ENCODE data around the gene PTPRK.
A peak's percentile ranks its signal among the peaks of the same experiment; 100 is the strongest.

The PTPRK gene

DNA sequence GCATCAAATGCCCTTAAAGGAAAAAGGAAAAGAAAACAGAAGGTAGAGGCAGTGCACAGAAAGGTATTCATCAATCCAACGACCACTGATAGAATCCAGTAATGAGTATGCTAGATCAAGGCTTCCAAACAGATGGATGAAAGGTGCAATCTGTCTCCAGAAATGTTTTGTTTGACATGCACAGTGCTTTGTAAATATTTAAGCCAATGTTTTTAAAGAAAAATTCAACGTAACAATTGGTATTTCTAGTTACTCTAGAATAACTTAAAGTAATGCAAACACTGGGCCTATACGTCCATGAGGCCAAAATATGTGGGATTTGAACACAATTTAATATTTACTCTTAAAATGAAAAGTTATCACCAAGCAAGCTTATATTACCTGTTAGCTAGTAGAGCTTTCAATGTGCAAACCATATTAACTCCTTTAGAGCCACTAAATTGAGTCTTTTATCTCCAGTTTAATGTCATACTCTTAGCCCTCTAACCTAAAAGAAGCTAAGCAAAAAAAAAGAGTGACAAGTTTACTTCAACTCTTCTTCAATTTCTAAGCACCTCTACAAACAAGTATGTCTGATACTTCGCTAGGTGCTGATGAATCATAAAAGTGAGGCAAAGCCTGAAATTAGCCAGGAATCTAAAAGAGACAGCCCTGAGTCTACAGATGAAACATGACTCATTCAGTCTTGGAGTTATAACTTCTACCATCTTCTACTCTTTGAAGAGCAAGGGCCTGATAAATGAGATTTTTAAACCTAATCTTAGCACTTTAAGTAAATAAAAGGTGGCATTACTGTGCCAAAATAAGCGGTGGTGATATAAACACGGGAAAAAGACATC is 169.8 kb downstream of the PTPRK start:
- no peak for DNase-seq (ENCODE audit: low read depth, low spot score)

DNA sequence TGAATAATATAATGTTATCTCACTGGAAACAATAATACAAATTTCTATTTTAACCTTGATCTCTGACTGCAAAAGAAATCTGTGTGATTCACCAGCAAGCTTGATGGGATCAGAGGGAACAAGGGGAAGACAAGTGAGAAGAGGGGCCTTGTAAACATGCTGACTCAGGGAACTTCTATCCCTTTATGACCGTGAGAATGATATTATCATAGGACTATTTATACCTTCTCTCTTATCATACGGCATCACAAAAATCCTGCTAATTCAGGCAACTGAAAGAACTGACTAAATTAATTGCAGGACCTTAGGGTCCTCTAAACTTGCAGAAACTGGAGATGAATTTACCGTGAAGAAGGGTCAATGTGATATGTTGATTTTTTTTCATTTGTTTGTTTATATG is 173.3 kb downstream of the PTPRK start:
- no peak for DNase-seq (ENCODE audit: low read depth, low spot score)

DNA sequence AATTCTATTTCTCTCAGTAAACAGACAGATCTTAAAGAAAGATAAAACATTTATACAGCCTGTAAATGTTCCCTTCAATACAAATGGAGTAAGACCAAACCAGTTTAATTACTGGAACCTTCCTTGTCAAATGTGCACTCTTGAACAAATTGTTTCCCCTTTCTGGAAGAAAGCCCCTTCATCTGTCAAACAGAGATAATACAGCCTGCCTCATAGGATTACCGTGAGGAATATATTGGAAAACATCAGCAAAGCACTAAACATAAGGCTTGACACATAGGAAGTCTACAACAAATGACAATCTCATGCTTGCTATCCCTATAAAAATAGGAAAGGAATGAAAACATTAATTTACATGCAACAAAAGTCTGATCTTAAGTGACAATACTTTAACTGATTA is 173.8 kb downstream of the PTPRK start:
- DNase-seq (ENCODE audit: low read depth, low spot score) = no peak

DNA sequence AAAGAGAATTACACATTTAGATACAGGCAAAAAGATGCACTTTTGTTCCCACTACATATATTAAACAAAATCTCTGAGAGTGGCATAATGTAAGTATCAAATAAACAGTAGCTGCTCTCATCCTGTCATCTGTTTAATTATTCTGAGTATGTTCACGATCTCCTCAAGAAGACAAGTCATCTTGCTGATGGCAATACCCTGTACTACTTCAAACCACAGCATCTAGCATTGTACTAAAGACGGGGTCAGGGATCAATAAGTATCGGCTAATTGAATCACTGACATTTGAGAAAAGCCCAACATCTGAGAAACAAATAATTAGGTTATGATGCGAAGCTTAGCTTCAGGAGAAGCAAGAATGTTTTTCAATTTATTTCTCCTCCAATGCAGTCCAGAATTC is 175.1 kb downstream of the PTPRK start:
- no peak for DNase-seq (ENCODE audit: low read depth, low spot score)

DNA sequence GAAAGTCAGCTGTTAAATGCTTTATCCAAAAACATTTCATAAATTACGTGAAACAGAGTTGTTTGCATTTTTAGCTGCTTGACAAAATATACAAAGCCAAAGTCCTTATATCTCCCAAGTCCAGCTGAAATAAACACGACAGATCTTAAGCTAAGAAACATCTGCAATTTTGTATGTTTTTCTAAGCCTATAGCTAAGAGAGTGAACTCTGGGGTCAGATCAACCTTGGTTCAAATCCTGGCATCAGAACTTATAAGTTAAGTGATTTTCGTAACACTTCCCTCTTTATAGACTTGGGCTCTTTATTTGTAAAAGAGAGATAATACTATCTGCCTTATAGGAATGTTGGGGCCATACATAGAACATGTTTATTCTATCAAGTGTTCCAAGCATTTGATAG is 176.7 kb downstream of the PTPRK start:
- no peak for DNase-seq (ENCODE audit: low read depth, low spot score)

DNA sequence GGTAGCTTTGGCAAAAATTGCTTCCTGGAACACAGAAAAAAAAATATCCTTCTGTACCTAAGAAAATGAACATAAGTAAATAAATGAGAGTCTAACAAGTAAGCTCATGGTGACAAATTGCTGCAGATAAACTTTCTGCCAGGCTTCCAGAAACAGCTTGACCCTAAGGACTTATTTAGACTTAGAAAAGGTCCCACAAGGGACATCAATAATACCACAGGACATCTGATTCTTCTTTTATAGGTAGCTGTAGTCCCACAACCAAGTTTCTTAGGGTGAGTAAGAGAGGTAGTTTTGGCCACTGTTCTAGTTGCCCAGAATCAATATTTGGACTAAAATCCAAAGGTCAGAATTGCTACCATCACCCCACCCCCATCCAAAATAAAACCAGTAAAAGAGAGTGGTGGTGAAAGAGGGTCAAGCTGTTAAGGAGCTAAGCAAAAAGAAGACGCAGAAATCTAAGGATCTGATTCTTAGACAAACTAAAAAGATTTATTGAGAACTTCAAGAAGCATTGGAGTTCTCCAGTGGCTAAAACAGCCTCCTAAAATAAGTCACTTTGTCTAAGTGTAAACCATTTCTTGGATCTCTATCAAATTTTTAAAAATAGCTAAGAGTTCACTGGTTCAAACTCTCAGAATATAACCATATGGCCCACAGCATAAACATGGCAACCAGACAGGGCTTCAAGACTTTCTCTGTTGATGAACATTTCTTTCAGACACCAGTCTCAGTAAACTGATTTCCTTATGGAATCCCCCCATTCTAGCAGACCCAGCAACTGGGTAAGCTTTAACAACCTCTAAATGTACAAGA is 180.6 kb downstream of the PTPRK start:
- no peak for DNase-seq (ENCODE audit: low read depth, low spot score)

DNA sequence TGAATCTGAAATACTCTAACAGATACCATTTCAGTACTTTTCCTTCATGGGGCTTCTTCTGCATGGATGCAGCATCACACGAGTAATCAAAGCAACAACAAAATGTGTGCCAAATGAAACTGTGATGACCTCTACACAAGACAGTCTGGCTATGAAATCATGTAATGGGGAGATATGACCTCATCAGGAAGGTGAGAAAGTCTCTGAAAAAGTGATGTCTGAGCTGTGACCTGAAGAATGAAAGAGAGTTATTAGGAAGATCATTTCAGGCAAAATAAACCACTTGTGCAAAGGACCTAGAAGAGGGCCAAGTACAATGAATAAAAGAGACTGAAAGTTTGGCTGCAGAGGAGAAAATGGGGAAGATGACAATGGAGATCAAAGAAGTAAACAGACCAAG is 182.8 kb downstream of the PTPRK start:
- no peak for DNase-seq (ENCODE audit: low read depth, low spot score)

DNA sequence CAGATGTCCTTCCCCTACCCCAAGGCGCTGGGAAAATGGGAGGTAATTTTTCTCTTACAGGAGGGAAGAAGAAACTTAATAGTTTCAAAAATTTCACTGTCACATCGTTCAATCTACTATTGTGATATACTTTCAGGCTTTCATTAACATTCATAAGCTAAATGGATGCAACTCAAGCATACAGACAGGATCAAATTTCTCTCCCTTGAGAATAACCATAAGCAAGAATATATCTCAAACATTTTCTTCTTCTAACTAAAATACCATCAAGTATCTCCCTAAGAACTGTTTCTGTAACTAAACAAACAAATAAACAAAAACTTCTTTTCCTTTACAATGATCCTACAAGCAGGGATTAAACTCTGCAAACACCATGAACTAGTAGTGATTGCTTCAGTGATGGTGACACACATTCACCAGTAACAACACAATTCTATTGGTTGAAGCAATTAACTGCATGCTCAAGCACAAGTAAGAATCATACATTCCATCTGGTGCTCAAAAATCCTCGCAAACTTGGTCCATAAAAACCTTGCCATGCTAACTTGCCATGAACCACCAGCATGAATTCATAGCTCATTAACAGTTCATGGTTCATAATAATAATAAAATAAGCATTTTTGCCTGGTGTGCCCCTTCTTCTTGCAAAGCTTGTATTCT is 183.8 kb downstream of the PTPRK start:
- no peak for DNase-seq (ENCODE audit: low read depth, low spot score)

DNA sequence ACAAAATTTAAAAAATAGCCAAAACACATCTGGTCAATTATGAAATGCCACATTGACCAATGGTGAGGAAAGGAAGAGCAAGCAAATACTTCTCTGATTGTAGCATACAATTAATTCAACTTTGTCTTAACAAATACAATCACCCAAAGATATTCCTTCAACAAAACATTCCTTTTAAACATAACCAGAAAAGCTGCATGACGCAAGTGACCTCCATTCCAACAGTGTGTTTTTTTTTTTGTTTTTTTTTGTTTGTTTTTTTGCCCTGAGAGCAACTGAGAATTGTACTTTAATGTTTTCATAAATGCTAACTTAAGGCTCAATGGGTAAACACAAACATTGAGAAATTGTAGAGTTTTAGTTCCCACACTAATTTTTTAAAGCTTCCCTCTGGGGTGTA is 184.4 kb downstream of the PTPRK start:
- DNase-seq (ENCODE audit: low read depth, low spot score) = peak; percentile 31

DNA sequence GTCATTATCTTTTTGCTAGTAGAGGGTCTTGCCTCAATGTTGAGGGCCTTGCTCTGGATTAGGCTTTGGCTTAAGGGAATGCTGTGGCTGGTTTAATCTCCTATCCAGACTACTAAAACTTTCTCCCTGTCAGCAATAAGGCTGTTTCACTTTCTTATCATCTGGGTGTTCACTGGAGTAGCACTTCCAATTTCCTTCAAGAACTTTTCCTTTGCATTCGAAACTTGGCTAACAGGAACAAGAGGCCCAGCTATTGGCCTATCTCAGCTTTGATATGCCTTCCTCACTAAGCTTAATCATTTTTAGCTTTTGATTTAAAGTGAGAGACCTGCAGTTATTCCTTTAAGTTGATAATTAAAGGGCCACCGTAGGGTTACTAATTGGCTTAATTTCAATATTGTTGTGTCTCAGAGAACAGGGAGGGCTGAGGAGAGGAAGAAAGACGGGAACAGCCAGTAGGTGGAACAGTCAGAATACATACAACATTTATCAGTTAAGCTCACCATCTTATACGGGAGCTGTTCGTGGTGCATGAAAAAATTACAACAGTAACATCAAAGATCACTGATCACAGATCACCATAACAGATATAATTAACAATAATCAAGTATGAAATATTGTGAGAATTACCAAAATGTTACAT is 186.7 kb downstream of the PTPRK start:
- DNase-seq (ENCODE audit: low read depth, low spot score) = no peak

DNA sequence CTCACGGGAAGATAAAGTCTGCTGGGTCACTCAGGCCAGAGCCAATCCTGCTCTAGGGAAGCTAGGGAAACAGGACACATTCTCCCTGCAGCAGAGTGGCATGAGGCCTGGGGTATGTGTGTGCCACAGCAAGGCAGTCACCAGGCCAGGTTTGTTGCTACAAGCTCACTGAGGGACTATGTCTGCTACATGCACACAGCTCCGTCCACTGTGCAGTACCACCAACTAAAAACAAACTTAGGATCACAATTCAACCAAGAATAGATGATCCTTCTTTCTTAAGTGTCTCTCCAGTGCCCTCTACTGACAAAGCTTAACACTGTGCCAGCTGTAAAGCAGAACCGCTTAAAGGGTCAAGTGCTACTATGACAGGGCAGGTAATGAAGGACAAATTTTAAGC is 192.5 kb downstream of the PTPRK start:
- DNase-seq (ENCODE audit: low read depth, low spot score) = no peak

DNA sequence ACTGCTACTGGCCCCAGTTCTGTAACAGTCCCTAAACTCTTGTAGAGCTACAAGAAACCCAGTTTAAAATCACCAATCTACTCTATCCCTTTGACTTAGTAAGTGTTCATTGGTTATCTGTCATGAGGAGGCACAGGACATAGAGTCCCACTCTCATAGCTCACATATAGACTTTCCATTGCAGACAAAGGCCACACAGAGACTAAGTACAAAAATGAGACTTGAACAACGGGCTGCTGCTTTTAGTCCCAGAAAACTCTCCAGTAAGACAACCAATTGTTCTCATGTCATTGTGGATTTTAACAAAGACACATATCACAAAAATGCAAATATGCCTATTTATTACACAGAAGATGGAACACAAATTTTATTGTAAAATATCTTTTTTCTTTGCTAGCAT is 197.4 kb downstream of the PTPRK start:
- DNase-seq (ENCODE audit: low read depth, low spot score) = no peak

DNA sequence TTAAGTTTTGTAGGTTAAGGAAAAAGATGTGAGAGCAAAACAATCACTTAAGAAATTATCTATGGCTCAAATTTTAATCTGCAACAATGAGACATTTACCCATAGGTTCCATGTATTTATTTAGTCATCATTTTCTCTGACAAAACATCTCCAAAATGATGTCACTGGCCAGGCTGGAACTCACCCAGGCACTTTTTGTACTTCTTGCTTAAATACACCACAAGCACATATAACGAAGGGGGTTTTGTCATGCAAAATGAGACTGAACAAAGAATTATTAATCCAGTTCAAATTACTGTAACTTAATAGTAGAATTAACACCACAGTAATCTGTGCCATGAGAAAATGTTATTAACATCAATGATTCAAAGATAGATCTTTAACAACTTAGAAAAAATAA is 200.5 kb downstream of the PTPRK start:
- DNase-seq (ENCODE audit: low read depth, low spot score) = no peak

DNA sequence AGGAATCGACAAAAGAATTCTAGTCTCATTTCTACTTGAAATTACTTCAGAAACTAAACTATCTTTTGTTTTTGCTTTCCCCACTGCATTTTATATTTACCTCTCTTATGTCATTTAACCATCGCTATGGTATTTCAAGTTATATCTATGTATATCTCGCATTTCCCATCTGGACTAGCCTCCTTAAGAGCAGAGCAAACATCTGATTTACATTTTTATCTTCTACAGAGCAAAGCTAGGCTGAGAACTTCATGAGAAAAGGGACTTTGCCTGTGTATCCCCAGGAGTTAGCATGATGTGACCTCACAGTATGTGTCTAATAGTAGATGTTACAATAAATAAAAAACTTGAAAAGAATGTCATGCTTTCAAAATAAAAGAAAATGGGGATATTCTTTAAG is 201.2 kb downstream of the PTPRK start:
- DNase-seq (ENCODE audit: low read depth, low spot score) = no peak

DNA sequence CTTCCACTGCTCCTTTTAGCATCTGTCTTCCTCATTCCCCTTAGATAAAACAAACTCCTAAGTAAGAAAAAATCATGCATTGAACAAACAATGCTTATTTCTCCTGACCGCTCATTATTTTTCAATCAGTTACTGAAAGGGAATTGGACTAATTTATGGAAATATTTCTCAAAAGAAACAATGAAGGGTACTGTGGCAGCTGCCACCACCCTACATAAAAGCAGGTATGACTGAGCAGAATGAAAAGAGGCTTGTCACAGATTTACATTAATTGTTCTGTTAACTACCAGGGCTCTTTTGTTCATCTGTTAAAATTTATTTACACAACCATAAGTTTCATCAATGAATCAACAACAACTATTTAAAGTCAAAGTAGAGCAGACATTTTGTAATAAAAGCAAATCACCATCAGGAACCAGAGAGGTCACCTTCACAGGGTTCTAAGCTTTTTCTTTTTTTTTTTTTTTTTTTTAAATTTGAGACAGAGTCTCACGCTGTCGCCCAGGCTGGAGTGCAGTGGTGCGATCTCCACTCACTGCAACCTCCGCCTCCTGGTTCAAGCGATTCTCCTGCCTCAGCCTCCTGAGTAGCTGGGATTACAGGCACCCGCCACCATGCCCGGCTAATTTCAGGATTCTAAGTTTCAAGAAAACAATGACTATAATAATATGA is 204.0 kb downstream of the PTPRK start:
- no peak for DNase-seq (ENCODE audit: low read depth, low spot score)

DNA sequence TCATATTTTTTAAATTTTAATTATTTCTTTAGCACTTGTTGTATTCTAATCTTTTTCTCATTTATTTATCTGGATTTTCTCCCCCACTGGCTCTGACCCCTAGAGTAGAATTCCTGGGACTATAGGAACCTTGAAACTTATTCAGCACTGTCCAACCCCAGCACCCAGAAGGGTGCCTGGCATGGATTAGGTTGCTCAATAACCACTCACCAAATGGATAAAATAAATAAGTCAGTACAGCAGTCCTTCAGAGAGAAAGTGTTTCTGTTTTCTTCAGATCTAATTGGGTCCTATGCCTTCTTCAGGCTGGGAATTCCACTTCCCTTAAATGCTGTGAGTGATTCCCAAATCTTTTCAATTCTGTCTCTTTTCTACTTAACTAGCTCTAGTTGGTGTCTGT is 206.2 kb downstream of the PTPRK start:
- DNase-seq (ENCODE audit: low read depth, low spot score) = no peak

DNA sequence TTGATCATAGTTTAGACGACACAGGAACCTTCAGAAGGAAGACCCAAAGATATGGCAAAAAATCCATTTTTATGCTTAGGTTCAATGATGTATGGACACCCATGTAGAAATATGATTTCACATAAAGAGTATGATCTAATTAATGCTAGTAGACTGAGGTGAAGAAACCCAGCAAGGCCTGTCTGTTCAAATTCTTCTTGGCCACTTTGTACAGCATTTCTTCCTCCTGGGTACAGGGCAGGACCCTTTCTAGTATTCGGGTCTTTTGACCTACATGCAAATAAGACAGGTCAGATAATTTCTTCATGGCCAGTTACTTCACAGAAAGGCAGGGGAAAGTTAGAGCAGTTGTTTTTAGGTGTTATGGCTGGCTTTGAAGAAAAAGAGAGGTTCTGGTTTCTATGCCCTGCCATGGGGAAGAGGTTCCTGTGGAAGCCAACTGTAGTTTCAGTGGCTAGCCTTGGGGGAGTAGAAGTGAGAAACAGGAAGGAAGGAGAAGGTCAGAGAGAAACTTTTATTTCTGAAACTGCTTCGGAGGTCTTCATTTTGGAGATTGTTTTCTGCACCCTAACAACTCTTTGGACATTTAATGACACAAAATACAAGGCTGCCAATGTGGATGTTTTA is 208.3 kb downstream of the PTPRK start:
- DNase-seq (ENCODE audit: low read depth, low spot score) = no peak

DNA sequence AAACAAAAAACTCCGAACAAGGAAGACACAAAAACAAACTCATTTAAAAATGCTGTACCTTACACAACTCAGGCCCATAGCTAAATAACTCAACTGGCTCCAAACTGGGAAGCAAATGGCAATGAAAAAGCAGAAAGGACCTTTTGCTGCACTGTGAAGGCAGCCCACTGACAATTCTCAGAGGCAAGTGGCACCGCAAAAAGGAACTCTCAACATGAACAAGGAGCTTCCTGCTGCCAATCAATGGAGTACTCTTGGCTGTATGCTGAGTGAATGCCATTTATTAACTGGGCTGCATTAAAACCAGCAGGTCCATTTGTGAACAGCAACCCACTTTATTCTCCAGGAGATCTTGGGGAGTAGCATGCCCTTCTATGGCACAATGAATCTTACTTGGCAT is 209.9 kb downstream of the PTPRK start:
- no peak for DNase-seq (ENCODE audit: low read depth, low spot score)

DNA sequence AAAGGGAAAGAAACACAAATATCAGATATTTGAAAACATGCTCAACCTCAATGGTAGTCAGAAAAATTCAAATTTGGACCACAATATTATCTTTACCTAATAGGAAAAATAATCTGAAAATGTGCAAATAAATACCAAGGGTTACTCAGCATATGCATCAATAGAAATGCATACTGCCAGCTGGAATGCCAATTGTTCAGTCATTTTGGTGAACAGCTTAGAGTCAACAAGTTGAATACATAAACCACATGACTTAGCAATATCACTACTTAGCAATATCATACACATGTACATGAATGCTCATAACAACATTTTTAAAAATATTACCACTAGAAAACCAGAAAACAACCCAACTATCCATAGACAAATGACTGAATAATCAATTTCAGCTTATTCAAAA is 212.7 kb downstream of the PTPRK start:
- DNase-seq (ENCODE audit: low read depth, low spot score) = no peak

DNA sequence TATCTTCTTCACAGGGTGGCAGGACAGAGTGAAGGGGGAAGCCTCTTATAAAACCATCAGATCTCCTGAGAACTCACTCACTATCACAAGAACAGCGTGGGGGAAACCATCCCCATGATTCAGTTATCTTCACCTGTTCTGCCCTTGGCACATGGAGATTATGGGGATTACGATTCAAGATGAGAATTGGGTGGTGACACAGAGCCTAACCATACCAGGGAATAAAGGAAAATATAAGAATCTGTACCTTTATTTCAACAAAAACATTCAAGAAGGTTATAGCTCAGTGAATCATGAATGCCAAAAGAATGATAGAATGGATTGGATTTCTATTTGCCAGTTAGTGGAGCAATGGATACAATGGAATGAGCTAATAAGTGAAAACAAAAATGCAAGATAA is 214.4 kb downstream of the PTPRK start:
- DNase-seq (ENCODE audit: low read depth, low spot score) = no peak

DNA sequence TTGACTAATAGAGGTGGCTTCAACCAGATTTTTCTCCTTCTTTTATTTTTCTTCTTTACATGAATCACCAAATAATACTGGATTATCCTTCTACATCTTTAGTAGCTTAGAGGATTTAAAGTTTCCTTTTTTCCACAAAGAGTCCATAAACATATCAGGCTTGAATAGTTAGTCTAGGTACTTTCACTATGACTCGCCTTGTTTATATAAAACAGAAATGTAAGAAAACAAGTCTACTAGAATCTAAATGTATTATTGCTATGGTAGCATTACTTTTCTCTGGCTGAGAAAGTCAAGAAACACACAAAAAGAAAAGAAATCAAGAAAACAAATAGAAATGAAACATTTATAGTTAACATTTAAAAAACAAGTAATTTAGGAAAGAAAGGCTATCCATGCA is 215.2 kb downstream of the PTPRK start:
- DNase-seq (ENCODE audit: low read depth, low spot score) = no peak

Measured in smooth muscle cell of the brain vasculature (primary cell).